Prostate gland (tissue), 2 donors: ENCODE results near the gene THBS2. TPM values are rescaled to one million over a fixed set of nuclear protein-coding genes. Genes with fewer than 3 reads are reported as not detected.

Source experiments
- DNase-seq: peaks from one replicate; pipeline ENCODE4 v3.0.0-alpha.2; 2019; ENCODE audit warnings: low spot score
- H3K27ac ChIP-seq, 2 donors: fragments of 200-600 bp; sonication (generic); 2 replicates each; pipeline ENCODE4 v1.5.1; 2017 to 2019
- H3K27me3 ChIP-seq: fragments of 200-600 bp; sonication (generic); replicated peaks from 2 replicates; pipeline ENCODE4 v1.5.1; 2019; ENCODE audit not compliant: insufficient read depth
- H3K36me3 ChIP-seq, 2 donors: fragments of 200-600 bp; sonication (generic); 1 replicate in 1 of 2; 2 replicates in 1 of 2; pipeline versions ENCODE4 v1.5.1 to v1.8.1; 2017 to 2019
- H3K4me1 ChIP-seq: fragments of 200-600 bp; sonication (generic); replicated peaks from 2 replicates; pipeline ENCODE4 v1.5.1; 2019
- H3K4me3 ChIP-seq, 2 donors: fragments of 200-600 bp; sonication (generic); 2 replicates each; pipeline ENCODE4 v1.5.1; 2017 to 2019
- H3K9me3 ChIP-seq: fragments of 200-600 bp; sonication (generic); 2 replicates; pipeline ENCODE4 v1.5.1; 2017
- POLR2A ChIP-seq: fragments of 450-650 bp; IDR thresholded peaks from one replicate; pipeline ENCODE4 v1.6.1; 2016; ENCODE audit warnings: antibody characterized with exemption, mild to moderate bottlenecking
- POLR2AphosphoS5 ChIP-seq: sonication (generic); formaldehyde crosslinking; IDR thresholded peaks from one replicate; pipeline ENCODE4 v1.6.1; 2017; ENCODE audit warnings: antibody characterized with exemption
- WGBS: methylation state at CpG from one replicate; pipeline ENCODE4 v1.1.5; 2018; 5-methylcytosine and 5-hydroxymethylcytosine counted together
- intact Hi-C: fragments of 100-400 bp; cut with DNase I; formaldehyde crosslinking; loops from one replicate; pipeline ENCODE4 v1.14.2; 2022
- total RNA-seq, 2 donors: library from RNA; depleted of rRNA; stranded (reverse); fragments of >200 nt; gene quantifications; one replicate each; pipeline ENCODE4 v1.1.0, GENCODE V29; 2016
- TF ChIP-seq, protein P1 (sequence below), 4 experiments: fragments of 200-600 bp in 2 of 4; fragments of 450-650 bp in 2 of 4; sonication (generic) in 2 of 4; IDR thresholded peaks; 1 replicate in 3 of 4; 2 replicates in 1 of 4; pipeline ENCODE4 v1.5.1; 2016 to 2019; ENCODE audit warnings: antibody characterized with exemption in 4 of 4, mild to moderate bottlenecking in 2 of 4, moderate library complexity in 2 of 4

The THBS2 gene
- total RNA-seq, 2 donors from 2014 or later: 3.3 to 10.9 TPM

GRCh38 chr6:169235286-169235685 is 18.4 kb downstream of the THBS2 start:
- H3K27ac ChIP-seq: no peak overlapping the region
- DNase-seq: no peak
- H3K4me3 ChIP-seq: no peak overlapping the region
- no peaks in the 10 kb centered on the region for H3K36me3 ChIP-seq
- H3K27me3 ChIP-seq: no peaks in the 10 kb centered on the region
- 96% methylated on average over 11 of the region's 11 CpGs for WGBS
- H3K4me1 ChIP-seq: no peaks in the 10 kb centered on the region
- no peaks in the 10 kb centered on the region for H3K9me3 ChIP-seq
- TF ChIP-seq POLR2A: no peak
- no peak for TF ChIP-seq POLR2AphosphoS5
- TF ChIP-seq, protein P1, sequence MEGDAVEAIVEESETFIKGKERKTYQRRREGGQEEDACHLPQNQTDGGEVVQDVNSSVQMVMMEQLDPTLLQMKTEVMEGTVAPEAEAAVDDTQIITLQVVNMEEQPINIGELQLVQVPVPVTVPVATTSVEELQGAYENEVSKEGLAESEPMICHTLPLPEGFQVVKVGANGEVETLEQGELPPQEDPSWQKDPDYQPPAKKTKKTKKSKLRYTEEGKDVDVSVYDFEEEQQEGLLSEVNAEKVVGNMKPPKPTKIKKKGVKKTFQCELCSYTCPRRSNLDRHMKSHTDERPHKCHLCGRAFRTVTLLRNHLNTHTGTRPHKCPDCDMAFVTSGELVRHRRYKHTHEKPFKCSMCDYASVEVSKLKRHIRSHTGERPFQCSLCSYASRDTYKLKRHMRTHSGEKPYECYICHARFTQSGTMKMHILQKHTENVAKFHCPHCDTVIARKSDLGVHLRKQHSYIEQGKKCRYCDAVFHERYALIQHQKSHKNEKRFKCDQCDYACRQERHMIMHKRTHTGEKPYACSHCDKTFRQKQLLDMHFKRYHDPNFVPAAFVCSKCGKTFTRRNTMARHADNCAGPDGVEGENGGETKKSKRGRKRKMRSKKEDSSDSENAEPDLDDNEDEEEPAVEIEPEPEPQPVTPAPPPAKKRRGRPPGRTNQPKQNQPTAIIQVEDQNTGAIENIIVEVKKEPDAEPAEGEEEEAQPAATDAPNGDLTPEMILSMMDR (IDR thresholded peaks at IDR 0.05): no peak
- intact Hi-C loops: no loop called here

DNA sequence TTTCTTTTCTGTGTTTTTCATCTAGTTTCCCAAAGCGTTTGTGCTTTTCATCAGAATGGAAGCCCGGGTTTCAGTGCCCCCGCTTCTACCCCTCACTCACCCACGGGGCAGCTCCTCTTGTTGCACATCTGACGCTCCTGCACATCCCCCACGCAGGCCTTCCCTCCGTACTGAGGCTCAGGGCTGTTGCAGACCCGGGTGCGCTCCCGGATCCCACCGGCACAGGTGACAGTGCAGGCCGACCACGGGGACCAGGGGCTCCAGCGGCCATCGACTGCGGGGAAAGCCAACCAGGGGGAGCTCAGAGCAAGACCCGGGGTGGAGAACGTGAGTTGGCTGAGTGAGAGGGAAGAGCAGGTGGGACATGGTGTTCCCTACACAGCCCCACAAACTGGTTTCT is 19.0 kb downstream of the THBS2 start:
- no peak overlapping the region for H3K27ac ChIP-seq
- intact Hi-C loops: no loop called here
- no peak for DNase-seq
- H3K9me3 ChIP-seq: no peaks in the 10 kb centered on the region
- TF ChIP-seq, protein P1 (IDR thresholded peaks at IDR 0.05): no peak
- no peak for TF ChIP-seq POLR2A
- no peak for TF ChIP-seq POLR2AphosphoS5
- H3K36me3 ChIP-seq: no peaks in the 10 kb centered on the region
- no peak overlapping the region for H3K4me3 ChIP-seq
- 96% methylated on average over 18 of the region's 18 CpGs for WGBS
- H3K27me3 ChIP-seq: no peaks in the 10 kb centered on the region
- H3K4me1 ChIP-seq: no peaks in the 10 kb centered on the region

- 95% methylated on average over 6 of the region's 6 CpGs for WGBS
- H3K4me1 ChIP-seq: no peaks in the 10 kb centered on the region
These were observed 19.8 kb downstream of the THBS2 start for GRCh38 chr6:169233832-169234231.

GRCh38 chr6:169233181-169233580 is 20.5 kb downstream of the THBS2 start:
- intact Hi-C loops: no loop called here

More at GRCh38 chr6:169233832-169234231, 19.8 kb downstream of the THBS2 start:
- Histone ChIP-seq H3K27me3 (no peaks in the 10 kb centered on the region), H3K27ac (no peak overlapping the region), H3K36me3 (no peaks in the 10 kb centered on the region), H3K9me3 (no peaks in the 10 kb centered on the region), H3K4me3 (no peak overlapping the region)
- TF ChIP-seq POLR2AphosphoS5 (no peak), POLR2A (no peak)
- TF ChIP-seq, protein P1 (IDR thresholded peaks at IDR 0.05): no peak
- DNase-seq: no peak
- intact Hi-C loops: no loop called here

DNA sequence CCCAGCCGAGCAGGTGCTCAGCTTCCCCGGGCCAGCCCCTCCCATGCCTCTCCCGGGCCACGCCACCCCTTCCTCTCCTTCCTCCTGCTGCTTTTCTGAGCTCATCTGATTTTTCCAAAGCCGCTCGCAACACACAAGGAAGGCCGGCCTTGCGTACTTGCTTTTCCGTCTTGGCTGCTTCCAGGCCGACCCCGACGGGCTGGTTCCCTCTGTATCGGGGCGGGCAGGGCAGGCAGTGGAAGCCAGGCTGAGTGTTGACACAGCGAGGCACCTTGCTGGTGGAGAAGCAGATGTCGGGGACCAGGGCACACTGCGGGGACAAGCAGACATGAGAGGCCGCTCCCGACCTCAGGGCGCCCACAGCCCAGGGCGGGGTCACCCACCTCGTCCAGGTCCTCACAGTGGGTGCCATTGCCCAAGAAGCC is 21.1 kb downstream of the THBS2 start:
- Histone ChIP-seq H3K9me3 (no peaks in the 10 kb centered on the region), H3K4me3 (no peak overlapping the region), H3K27me3 (no peaks in the 10 kb centered on the region), H3K4me1 (no peaks in the 10 kb centered on the region), H3K36me3 (no peaks in the 10 kb centered on the region), H3K27ac (no peak overlapping the region)
- DNase-seq: no peak
- no peak for TF ChIP-seq POLR2A
- no peak for TF ChIP-seq POLR2AphosphoS5
- TF ChIP-seq, protein P1 (IDR thresholded peaks at IDR 0.05): no peak
- intact Hi-C loops: no loop called here
- 89% methylated on average over 22 of the region's 22 CpGs for WGBS

More at GRCh38 chr6:169233181-169233580, 20.5 kb downstream of the THBS2 start:
- Histone ChIP-seq H3K9me3 (no peaks in the 10 kb centered on the region), H3K4me3 (no peak overlapping the region), H3K36me3 (no peaks in the 10 kb centered on the region), H3K27me3 (no peaks in the 10 kb centered on the region), H3K4me1 (no peaks in the 10 kb centered on the region), H3K27ac (no peak overlapping the region)
- no peak for DNase-seq
- TF ChIP-seq POLR2A (no peak), POLR2AphosphoS5 (no peak)
- 97% methylated on average over 13 of the region's 13 CpGs for WGBS
